ENCODE results near the gene ADARB1. TPM values are rescaled to one million over a fixed set of nuclear protein-coding genes. Genes with fewer than 3 reads are reported as not detected.
A peak's percentile ranks its signal among the peaks of the same experiment; 100 is the strongest.

ADARB1 gene
- total and polyA plus RNA-seq, 2 of the 8 experiments (the other 6 are each of a cell fraction or from before 2014, with no cell fraction given), result 4.7 to 14.9 TPM

GRCh38 chr21:45073301-45074047 lies 906 bp upstream of the ADARB1 start:
- no peaks in the 10 kb centered on the region for H3K9me3 ChIP-seq (ENCODE audit: insufficient read depth in 2 of 2, low read depth in 1 of 2, low read length in 1 of 2)
- H2BK12ac ChIP-seq (ENCODE audit: low read depth, low read length), result no peak overlapping the region
- no peak overlapping the region for H2BK120ac ChIP-seq (replicated peaks; ENCODE audit: low read depth, low read length)
- H3K56ac ChIP-seq (replicated peaks; ENCODE audit: insufficient read length, low read depth, low read length), result no peak overlapping the region
- peak overlapping the region; percentile 60 to 71 for H3K4me2 ChIP-seq (ENCODE audit: insufficient read depth in 1 of 2, low read depth in 2 of 2, low read length in 2 of 2)
- no peaks in the 10 kb centered on the region for H3K36me3 ChIP-seq (ENCODE audit: control insufficient read depth in 2 of 4, insufficient read depth in 4 of 4, low read length in 3 of 4)
- ChIA-PET POLR2A (ENCODE audit: partially characterized antibody) (interaction anchor here (0.6 to 1.3 kb wide), 4 partner anchors 19 to 143 kb away, joined by 3 to 7 read pairs (median 3); no protein-coding TSS in a partner anchor), CTCF (ENCODE audit: partially characterized antibody) (interaction anchor here (0.8 to 2.8 kb wide), 4 partner anchors 24 to 64 kb away, joined by 3 to 9 read pairs (median 4); no protein-coding TSS in a partner anchor)
- peaks cover 0 to 4% of the 10 kb centered on the region in 2 experiments; a peak in 1 of 4 replicates for H3K79me2 ChIP-seq (ENCODE audit: control insufficient read depth in 1 of 2, insufficient read depth in 2 of 2, low read length in 2 of 2)
- H4K20me1 ChIP-seq (replicated peaks in 1 of 2; ENCODE audit: control insufficient read depth in 1 of 2, insufficient read depth in 2 of 2, low read length in 2 of 2), result peaks cover 3 to 14% of the 10 kb centered on the region in 2 experiments
- DNase-seq (ENCODE audit: low read depth in 1 of 2, low spot score in 2 of 2) (no peak), FAIRE-seq (no peak)
- no peak overlapping the region for H2BK5ac ChIP-seq (ENCODE audit: low read depth, low read length)
- H3K14ac ChIP-seq (ENCODE audit: insufficient read length), result no peak overlapping the region
- no peak overlapping the region for H2AFZ ChIP-seq (ENCODE audit: low read length)
- WGBS, 2 experiments (ENCODE audit: extremely low coverage in 1 of 2, insufficient coverage in 1 of 2, insufficient read length in 1 of 2, insufficient replicate concordance in 2 of 2, low coverage in 1 of 2, low lambda C conversion rate in 2 of 2, missing lambda C conversion rate in 1 of 2), result 55% methylated on average over 22 of the region's 42 CpGs; no CpG with 5 or more reads in 1 of the 2 experiments
- H3K4me1 ChIP-seq (replicated peaks in 1 of 4; ENCODE audit: control insufficient read depth in 3 of 4, insufficient read depth in 4 of 4, low read length in 3 of 4), result peaks cover 0 to 7% (median 4%) of the 10 kb centered on the region in 4 experiments; a peak in 3 of 7 replicates
- H4K5ac ChIP-seq (ENCODE audit: insufficient read length, low read depth, low read length), result no peak overlapping the region
- H3K4me3 ChIP-seq (ENCODE audit: extremely low read depth in 1 of 4, insufficient read depth in 2 of 4, low read depth in 3 of 4, low read length in 4 of 4), result peak overlapping the region; percentile 16 to 93 (median 49); a peak in 7 of 8 replicates
- no peak overlapping the region for H3K18ac ChIP-seq (ENCODE audit: extremely low read depth, low read length)
- no peaks in the 10 kb centered on the region for H3K79me1 ChIP-seq (ENCODE audit: low read depth, low read length)
- H2BK15ac ChIP-seq (ENCODE audit: low read length), result no peak overlapping the region
- peaks cover 8% of the 10 kb centered on the region; the same call in 1 of the 2 replicates for H3K23me2 ChIP-seq (ENCODE audit: low read depth, low read length)
- no peak overlapping the region for H4K91ac ChIP-seq (replicated peaks; ENCODE audit: insufficient read length, low read length)
- no peak overlapping the region for H3K23ac ChIP-seq (ENCODE audit: insufficient read length)
- H3K4ac ChIP-seq (replicated peaks; ENCODE audit: insufficient read length, low read depth, low read length), result no peak overlapping the region
- no peak overlapping the region for H4K8ac ChIP-seq (ENCODE audit: extremely low read depth, insufficient read depth, low read length)
- H3K27me3 ChIP-seq (replicated peaks in 1 of 4; ENCODE audit: control insufficient read depth in 3 of 4, extremely low read depth in 1 of 4, insufficient read depth in 3 of 4, low read length in 3 of 4), result peaks cover 4 to 18% (median 14%) of the 10 kb centered on the region in 4 experiments; a peak in 6 of 7 replicates
- no peak overlapping the region for H2AK5ac ChIP-seq (ENCODE audit: low read depth, low read length)
- H3K27ac ChIP-seq (ENCODE audit: low read depth, low read length), result no peak overlapping the region
- no peak overlapping the region for H3K9ac ChIP-seq (replicated peaks in 1 of 4; ENCODE audit: extremely low read depth in 1 of 4, low read depth in 3 of 4, low read length in 3 of 4)
- no peak overlapping the region for H2BK20ac ChIP-seq (ENCODE audit: low read length)
- TF ChIP-seq FOSL1 (IDR thresholded peaks at IDR 0.05; ENCODE audit: insufficient read depth, low read depth, low read length), result no peak
- TF ChIP-seq GTF2F1 (IDR thresholded peaks at IDR 0.05; ENCODE audit: borderline replicate concordance, low read depth, low read length), result peak; percentile 72; the same call in 1 of the 2 replicates
- no peak for TF ChIP-seq SIRT6 (IDR thresholded peaks at IDR 0.05; ENCODE audit: low read length)
- TF ChIP-seq JUN (IDR thresholded peaks at IDR 0.05; ENCODE audit: low read depth, low read length), result no peak
- no peak for TF ChIP-seq KDM1A (IDR thresholded peaks at IDR 0.05; ENCODE audit: borderline replicate concordance, low read length)
- TF ChIP-seq HDAC2 (IDR thresholded peaks at IDR 0.05; ENCODE audit: borderline replicate concordance in 1 of 2, low read depth in 2 of 2, low read length in 2 of 2), result no peak
- TF ChIP-seq CBX5 (IDR thresholded peaks at IDR 0.05; ENCODE audit: low read depth, low read length), result no peak
- no peak for TF ChIP-seq RXRA (IDR thresholded peaks at IDR 0.05; ENCODE audit: insufficient read depth, low read depth, low read length)
- no peak for TF ChIP-seq CBX8 (IDR thresholded peaks at IDR 0.05; ENCODE audit: borderline replicate concordance, low read depth, low read length)
- TF ChIP-seq SUZ12 (IDR thresholded peaks at IDR 0.05; ENCODE audit: low read length), result no peak
- TF ChIP-seq POLR2A (IDR thresholded peaks at IDR 0.05; ENCODE audit: control extremely low read depth in 1 of 2, low read depth in 2 of 2, low read length in 2 of 2), result peak in 1 of 2 experiments; percentile 56; a peak in 1 of 3 replicates
- no peak for TF ChIP-seq YY1 (IDR thresholded peaks at IDR 0.05; ENCODE audit: low read depth, low read length)

Measured in H1 (cell line).